H1 (cell line): ENCODE data around the gene PLEKHA5. TPM values are rescaled to one million over a fixed set of nuclear protein-coding genes. Genes with fewer than 3 reads are reported as not detected.

Source experiments
- BRCA1 ChIP-seq: IDR thresholded peaks from 2 replicates; pipeline ENCODE4 v1.6.1; 2012; ENCODE audit warnings: low read depth, low read length, improper control_type of control experiment
- EGR1 ChIP-seq: IDR thresholded peaks from 2 replicates; pipeline ENCODE4 v1.6.1; 2011; ENCODE audit warnings: low read depth, low read length, borderline replicate concordance
- GTF2F1 ChIP-seq: IDR thresholded peaks from 2 replicates; pipeline ENCODE4 v1.6.1; 2012; ENCODE audit warnings: low read depth, low read length, improper control_type of control experiment, borderline replicate concordance
- NANOG ChIP-seq: IDR thresholded peaks from 2 replicates; pipeline ENCODE4 v1.6.1; 2011; ENCODE audit warnings: low read length, low read depth, mild to moderate bottlenecking, inconsistent platforms; ENCODE audit not compliant: insufficient read depth, poor library complexity, severe bottlenecking
- SIRT6 ChIP-seq: IDR thresholded peaks from one replicate; pipeline ENCODE4 v1.7.1; 2012; ENCODE audit warnings: low read length, inconsistent platforms
- TAF7 ChIP-seq: optimal IDR thresholded peaks from 2 replicates; pipeline ENCODE3; 2011; ENCODE audit warnings: low read depth, mild to moderate bottlenecking, inconsistent platforms, low read length, moderate library complexity, borderline replicate concordance
- TBP ChIP-seq: IDR thresholded peaks from 2 replicates; pipeline ENCODE4 v1.6.1; 2011; ENCODE audit warnings: low read depth, low read length, improper control_type of control experiment
- polyA plus RNA-seq, 7 experiments: library from polyadenylated mRNA; depleted of rRNA in 3 of 7; stranded (reverse) in 5 of 7; unstranded in 2 of 7; fragments of >200 nt in 5 of 7; fragments of 200-250 nt in 2 of 7; gene quantifications; 1 replicate in 5 of 7; 2 replicates in 1 of 7; 4 replicates in 1 of 7; pipeline versions ENCODE4 v1.2.1 to v1.2.3, GENCODE V29; 2011 to 2013; ENCODE audit warnings: missing spikeins in 2 of 7, mixed read lengths in 2 of 7
- total RNA-seq: library from RNA; stranded (reverse); fragmentation: NEBNext Ultra II Directional; extraction: Animal tissue kit (Norgen Biotek cat#: 25700); gene quantifications from 2 replicates; pipeline ENCODE4 v1.2.1, GENCODE V29; 2021

PLEKHA5 gene
- total and polyA plus RNA-seq, 2 of the 8 experiments (the other 6 are each of a cell fraction or from before 2014, with no cell fraction given), result 17.2 to 66.1 TPM

DNA sequence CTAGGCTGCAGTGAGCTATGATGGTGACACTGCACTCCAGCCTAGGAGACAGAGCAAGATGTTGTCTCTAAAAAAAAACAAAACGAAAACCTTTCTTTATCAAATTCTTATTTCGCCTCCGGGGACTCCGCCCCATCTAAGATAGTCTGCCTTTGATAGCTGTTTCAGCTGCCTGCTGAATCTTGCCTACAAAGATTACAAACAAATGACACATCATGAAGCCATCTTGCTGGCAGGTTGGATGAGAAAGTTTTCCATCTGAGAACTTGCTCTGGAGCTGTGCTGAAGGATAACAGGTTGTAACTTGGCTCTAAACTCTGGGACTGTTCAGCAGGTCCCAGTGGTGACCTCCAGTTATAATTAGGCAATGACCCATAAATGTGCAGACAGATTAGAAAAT is 268.0 kb downstream of the PLEKHA5 start (continued):
- TF ChIP-seq EGR1, result no peak
- no peak for TF ChIP-seq SIRT6
- no peak for TF ChIP-seq TAF7
- no peak for TF ChIP-seq TBP
- no peak for TF ChIP-seq BRCA1
- TF ChIP-seq NANOG, result no peak
- no peak for TF ChIP-seq GTF2F1
- TF ChIP-seq, all 59 proteins: peak for 0
